H1 (cell line): ENCODE results near the gene DYNC1I1. TPM values are rescaled to one million over a fixed set of nuclear protein-coding genes. Genes with fewer than 3 reads are reported as not detected.

Source experiments
- ATF3 ChIP-seq: IDR thresholded peaks from 2 replicates; pipeline ENCODE4 v1.6.1; 2011; ENCODE audit warnings: low read depth, mild to moderate bottlenecking, low read length; ENCODE audit not compliant: insufficient read depth
- CHD1 ChIP-seq: IDR thresholded peaks from 2 replicates; pipeline ENCODE4 v1.6.1; 2012; ENCODE audit warnings: low read depth, low read length, improper control_type of control experiment
- GABPA ChIP-seq: IDR thresholded peaks from 2 replicates; pipeline ENCODE4 v1.6.1; 2011; ENCODE audit warnings: mild to moderate bottlenecking, low read length, moderate library complexity, borderline replicate concordance; ENCODE audit not compliant: insufficient read depth
- RNF2 ChIP-seq: fragments of 200-900, 300-1000 bp; sonication (generic); IDR thresholded peaks from 2 replicates; pipeline ENCODE4 v1.7.1; 2016; ENCODE audit warnings: borderline replicate concordance, low read depth, mild to moderate bottlenecking, antibody characterized with exemption, low read length; ENCODE audit not compliant: poor library complexity, severe bottlenecking; ENCODE audit errors: missing control alignments
- TAF7 ChIP-seq: optimal IDR thresholded peaks from 2 replicates; pipeline ENCODE3; 2011; ENCODE audit warnings: low read depth, mild to moderate bottlenecking, inconsistent platforms, low read length, moderate library complexity, borderline replicate concordance
- TCF12 ChIP-seq: IDR thresholded peaks from 2 replicates; pipeline ENCODE4 v1.6.1; 2011; ENCODE audit warnings: low read depth, mild to moderate bottlenecking, low read length
- polyA plus RNA-seq, 7 experiments: library from polyadenylated mRNA; depleted of rRNA in 3 of 7; stranded (reverse) in 5 of 7; unstranded in 2 of 7; fragments of >200 nt in 5 of 7; fragments of 200-250 nt in 2 of 7; gene quantifications; 1 replicate in 5 of 7; 2 replicates in 1 of 7; 4 replicates in 1 of 7; pipeline versions ENCODE4 v1.2.1 to v1.2.3, GENCODE V29; 2011 to 2013; ENCODE audit warnings: missing spikeins in 2 of 7, mixed read lengths in 2 of 7
- total RNA-seq: library from RNA; stranded (reverse); fragmentation: NEBNext Ultra II Directional; extraction: Animal tissue kit (Norgen Biotek cat#: 25700); gene quantifications from 2 replicates; pipeline ENCODE4 v1.2.1, GENCODE V29; 2021
- TF ChIP-seq, protein P1 (sequence below): fragments of 300-600 bp; sonication (generic); IDR thresholded peaks from 2 replicates; pipeline ENCODE4 v1.7.1; 2012; ENCODE audit warnings: low read length, moderate library complexity, mild to moderate bottlenecking, inconsistent platforms; ENCODE audit not compliant: insufficient replicate concordance
- TF ChIP-seq, protein P2 (sequence below): IDR thresholded peaks from 2 replicates; pipeline ENCODE4 v1.6.1; 2012; ENCODE audit warnings: inconsistent platforms

Gene DYNC1I1
- total and polyA plus RNA-seq, 2 of the 8 experiments (the other 6 are each of a cell fraction or from before 2014, with no cell fraction given), result 0.45 to 0.58 TPM

DNA sequence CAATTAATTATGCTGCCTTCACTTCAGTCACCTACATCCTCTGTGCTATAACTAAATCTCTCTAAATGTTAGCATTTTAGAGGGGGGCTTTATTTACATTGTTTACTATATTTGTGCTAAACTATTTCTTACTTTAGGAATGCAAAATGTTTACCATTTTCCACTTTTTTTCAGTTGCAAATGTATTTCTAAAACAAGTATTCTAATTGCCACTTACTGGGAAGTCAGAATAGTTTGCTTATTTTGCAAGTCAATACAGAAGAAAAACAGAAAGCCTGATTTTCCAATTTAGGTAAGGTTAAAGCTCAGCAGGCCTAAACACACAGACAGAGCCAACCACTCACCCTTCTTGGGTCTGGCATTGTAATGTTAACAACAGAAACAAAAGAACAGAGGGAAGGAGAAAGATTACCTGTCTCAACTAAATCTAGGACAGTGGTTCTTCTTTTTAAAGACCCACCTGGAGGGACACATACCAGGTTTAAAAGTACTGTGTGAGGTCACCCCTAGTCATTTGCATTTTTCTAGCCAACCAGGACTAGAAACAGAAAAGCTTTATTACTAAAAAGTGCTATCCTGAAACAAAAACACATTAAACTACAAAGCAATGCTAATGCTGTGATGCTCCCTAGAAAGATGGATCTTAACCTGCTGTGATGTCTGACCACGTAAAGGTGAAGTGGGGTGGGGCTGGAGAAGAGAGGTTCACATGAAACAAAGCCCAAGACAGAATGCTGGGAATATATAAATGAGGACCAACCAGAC is 371.3 kb downstream of the DYNC1I1 start (continued):
- TF ChIP-seq, protein P1, sequence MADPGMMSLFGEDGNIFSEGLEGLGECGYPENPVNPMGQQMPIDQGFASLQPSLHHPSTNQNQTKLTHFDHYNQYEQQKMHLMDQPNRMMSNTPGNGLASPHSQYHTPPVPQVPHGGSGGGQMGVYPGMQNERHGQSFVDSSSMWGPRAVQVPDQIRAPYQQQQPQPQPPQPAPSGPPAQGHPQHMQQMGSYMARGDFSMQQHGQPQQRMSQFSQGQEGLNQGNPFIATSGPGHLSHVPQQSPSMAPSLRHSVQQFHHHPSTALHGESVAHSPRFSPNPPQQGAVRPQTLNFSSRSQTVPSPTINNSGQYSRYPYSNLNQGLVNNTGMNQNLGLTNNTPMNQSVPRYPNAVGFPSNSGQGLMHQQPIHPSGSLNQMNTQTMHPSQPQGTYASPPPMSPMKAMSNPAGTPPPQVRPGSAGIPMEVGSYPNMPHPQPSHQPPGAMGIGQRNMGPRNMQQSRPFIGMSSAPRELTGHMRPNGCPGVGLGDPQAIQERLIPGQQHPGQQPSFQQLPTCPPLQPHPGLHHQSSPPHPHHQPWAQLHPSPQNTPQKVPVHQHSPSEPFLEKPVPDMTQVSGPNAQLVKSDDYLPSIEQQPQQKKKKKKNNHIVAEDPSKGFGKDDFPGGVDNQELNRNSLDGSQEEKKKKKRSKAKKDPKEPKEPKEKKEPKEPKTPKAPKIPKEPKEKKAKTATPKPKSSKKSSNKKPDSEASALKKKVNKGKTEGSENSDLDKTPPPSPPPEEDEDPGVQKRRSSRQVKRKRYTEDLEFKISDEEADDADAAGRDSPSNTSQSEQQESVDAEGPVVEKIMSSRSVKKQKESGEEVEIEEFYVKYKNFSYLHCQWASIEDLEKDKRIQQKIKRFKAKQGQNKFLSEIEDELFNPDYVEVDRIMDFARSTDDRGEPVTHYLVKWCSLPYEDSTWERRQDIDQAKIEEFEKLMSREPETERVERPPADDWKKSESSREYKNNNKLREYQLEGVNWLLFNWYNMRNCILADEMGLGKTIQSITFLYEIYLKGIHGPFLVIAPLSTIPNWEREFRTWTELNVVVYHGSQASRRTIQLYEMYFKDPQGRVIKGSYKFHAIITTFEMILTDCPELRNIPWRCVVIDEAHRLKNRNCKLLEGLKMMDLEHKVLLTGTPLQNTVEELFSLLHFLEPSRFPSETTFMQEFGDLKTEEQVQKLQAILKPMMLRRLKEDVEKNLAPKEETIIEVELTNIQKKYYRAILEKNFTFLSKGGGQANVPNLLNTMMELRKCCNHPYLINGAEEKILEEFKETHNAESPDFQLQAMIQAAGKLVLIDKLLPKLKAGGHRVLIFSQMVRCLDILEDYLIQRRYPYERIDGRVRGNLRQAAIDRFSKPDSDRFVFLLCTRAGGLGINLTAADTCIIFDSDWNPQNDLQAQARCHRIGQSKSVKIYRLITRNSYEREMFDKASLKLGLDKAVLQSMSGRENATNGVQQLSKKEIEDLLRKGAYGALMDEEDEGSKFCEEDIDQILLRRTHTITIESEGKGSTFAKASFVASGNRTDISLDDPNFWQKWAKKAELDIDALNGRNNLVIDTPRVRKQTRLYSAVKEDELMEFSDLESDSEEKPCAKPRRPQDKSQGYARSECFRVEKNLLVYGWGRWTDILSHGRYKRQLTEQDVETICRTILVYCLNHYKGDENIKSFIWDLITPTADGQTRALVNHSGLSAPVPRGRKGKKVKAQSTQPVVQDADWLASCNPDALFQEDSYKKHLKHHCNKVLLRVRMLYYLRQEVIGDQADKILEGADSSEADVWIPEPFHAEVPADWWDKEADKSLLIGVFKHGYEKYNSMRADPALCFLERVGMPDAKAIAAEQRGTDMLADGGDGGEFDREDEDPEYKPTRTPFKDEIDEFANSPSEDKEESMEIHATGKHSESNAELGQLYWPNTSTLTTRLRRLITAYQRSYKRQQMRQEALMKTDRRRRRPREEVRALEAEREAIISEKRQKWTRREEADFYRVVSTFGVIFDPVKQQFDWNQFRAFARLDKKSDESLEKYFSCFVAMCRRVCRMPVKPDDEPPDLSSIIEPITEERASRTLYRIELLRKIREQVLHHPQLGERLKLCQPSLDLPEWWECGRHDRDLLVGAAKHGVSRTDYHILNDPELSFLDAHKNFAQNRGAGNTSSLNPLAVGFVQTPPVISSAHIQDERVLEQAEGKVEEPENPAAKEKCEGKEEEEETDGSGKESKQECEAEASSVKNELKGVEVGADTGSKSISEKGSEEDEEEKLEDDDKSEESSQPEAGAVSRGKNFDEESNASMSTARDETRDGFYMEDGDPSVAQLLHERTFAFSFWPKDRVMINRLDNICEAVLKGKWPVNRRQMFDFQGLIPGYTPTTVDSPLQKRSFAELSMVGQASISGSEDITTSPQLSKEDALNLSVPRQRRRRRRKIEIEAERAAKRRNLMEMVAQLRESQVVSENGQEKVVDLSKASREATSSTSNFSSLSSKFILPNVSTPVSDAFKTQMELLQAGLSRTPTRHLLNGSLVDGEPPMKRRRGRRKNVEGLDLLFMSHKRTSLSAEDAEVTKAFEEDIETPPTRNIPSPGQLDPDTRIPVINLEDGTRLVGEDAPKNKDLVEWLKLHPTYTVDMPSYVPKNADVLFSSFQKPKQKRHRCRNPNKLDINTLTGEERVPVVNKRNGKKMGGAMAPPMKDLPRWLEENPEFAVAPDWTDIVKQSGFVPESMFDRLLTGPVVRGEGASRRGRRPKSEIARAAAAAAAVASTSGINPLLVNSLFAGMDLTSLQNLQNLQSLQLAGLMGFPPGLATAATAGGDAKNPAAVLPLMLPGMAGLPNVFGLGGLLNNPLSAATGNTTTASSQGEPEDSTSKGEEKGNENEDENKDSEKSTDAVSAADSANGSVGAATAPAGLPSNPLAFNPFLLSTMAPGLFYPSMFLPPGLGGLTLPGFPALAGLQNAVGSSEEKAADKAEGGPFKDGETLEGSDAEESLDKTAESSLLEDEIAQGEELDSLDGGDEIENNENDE, result peak; percentile 98
- TF ChIP-seq GABPA, result no peak
- no peak for TF ChIP-seq CHD1
- TF ChIP-seq TCF12, result peak; percentile 97
- no peak for TF ChIP-seq ATF3
- TF ChIP-seq TAF7, result no peak
- no peak for TF ChIP-seq RNF2
- TF ChIP-seq, protein P2, sequence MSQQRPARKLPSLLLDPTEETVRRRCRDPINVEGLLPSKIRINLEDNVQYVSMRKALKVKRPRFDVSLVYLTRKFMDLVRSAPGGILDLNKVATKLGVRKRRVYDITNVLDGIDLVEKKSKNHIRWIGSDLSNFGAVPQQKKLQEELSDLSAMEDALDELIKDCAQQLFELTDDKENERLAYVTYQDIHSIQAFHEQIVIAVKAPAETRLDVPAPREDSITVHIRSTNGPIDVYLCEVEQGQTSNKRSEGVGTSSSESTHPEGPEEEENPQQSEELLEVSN, result no peak
